Keratinocyte (primary cell): ENCODE data around the gene HNRNPAB. TPM values are rescaled to one million over a fixed set of nuclear protein-coding genes. Genes with fewer than 3 reads are reported as not detected.
"Not testable (repeated sequence)": the region's sequence is repeated elsewhere in the genome, so short reads cannot be mapped to it uniquely, and the experiment has no call there.

Experiments
- DNase-seq: peaks from one replicate; pipeline ENCODE4 v3.0.0-alpha.2; 2011; ENCODE audit warnings: low read depth, missing footprints, low spot score
- FAIRE-seq: peaks from 2 replicates; lab custom pipeline; 2011; peaks lifted over from hg19 to GRCh38; lab: Jason Lieb, UNC
- H2AFZ ChIP-seq: 2 replicates; pipeline ENCODE4 v1.6.0; 2012; ENCODE audit warnings: low read length, control low read depth, inconsistent platforms; ENCODE audit not compliant: control insufficient read depth
- H3K27ac ChIP-seq: 2 replicates; pipeline ENCODE4 v1.5.1; 2011; ENCODE audit warnings: low read length; ENCODE audit not compliant: control insufficient read depth, insufficient read depth
- H3K27me3 ChIP-seq: 3 replicates; pipeline ENCODE4 v1.6.0; 2011; ENCODE audit warnings: low read length; ENCODE audit not compliant: control insufficient read depth, insufficient read depth; ENCODE audit errors: extremely low read depth
- H3K36me3 ChIP-seq, 2 experiments: 2 replicates in 1 of 2; 3 replicates in 1 of 2; pipeline ENCODE4 v1.5.1; 2011; ENCODE audit warnings: low read length in 2 of 2, mild to moderate bottlenecking in 1 of 2; ENCODE audit not compliant: control insufficient read depth in 2 of 2, insufficient read depth in 2 of 2; ENCODE audit errors: extremely low read depth in 1 of 2
- H3K4me1 ChIP-seq: 3 replicates; pipeline ENCODE4 v1.5.1; 2011; ENCODE audit warnings: low read length; ENCODE audit not compliant: control insufficient read depth, insufficient read depth; ENCODE audit errors: extremely low read depth
- H3K4me2 ChIP-seq: 3 replicates; pipeline ENCODE4 v1.6.0; 2011; ENCODE audit warnings: low read depth, low read length; ENCODE audit not compliant: control insufficient read depth, insufficient read depth; ENCODE audit errors: extremely low read depth
- H3K4me3 ChIP-seq, 3 experiments: fragments of 200-600 bp in 1 of 3; sonication (generic) in 1 of 3; 2 replicates in 2 of 3; 3 replicates in 1 of 3; pipeline ENCODE4 v1.5.1; 2011 to 2016; ENCODE audit warnings: low read length in 3 of 3, mild to moderate bottlenecking in 3 of 3, control low read depth in 2 of 3, inconsistent platforms in 1 of 3, low read depth in 1 of 3, mixed read lengths in 1 of 3, mixed run types in 1 of 3, moderate library complexity in 1 of 3; ENCODE audit not compliant: control insufficient read depth in 2 of 3, insufficient read depth in 2 of 3; ENCODE audit errors: extremely low read depth in 1 of 3
- H3K79me2 ChIP-seq: 2 replicates; pipeline ENCODE4 v1.6.0; 2012; ENCODE audit warnings: low read length; ENCODE audit not compliant: control insufficient read depth, insufficient read depth
- H3K9ac ChIP-seq: 3 replicates; pipeline ENCODE4 v1.6.0; 2011; ENCODE audit warnings: low read length; ENCODE audit not compliant: control insufficient read depth, insufficient read depth; ENCODE audit errors: extremely low read depth
- H3K9me1 ChIP-seq: 3 replicates; pipeline ENCODE4 v1.6.0; 2011; ENCODE audit warnings: low read length; ENCODE audit not compliant: control insufficient read depth, insufficient read depth; ENCODE audit errors: extremely low read depth
- H3K9me3 ChIP-seq: 2 replicates; pipeline ENCODE4 v1.5.1; 2012; ENCODE audit warnings: low read depth, low read length; ENCODE audit not compliant: control insufficient read depth
- H4K20me1 ChIP-seq: 3 replicates; pipeline ENCODE4 v1.6.0; 2011; ENCODE audit warnings: low read length; ENCODE audit not compliant: control insufficient read depth, insufficient read depth; ENCODE audit errors: extremely low read depth
- EZH2 ChIP-seq: IDR thresholded peaks from one replicate; pipeline ENCODE4 v1.6.1; 2012; ENCODE audit warnings: inconsistent platforms, mild to moderate bottlenecking, low read length, moderate library complexity
- dilution Hi-C: fragments of 300-500 bp; cut with MboI; formaldehyde crosslinking; loops from one replicate; pipeline ENCODE4 v1.7.0; 2020; ENCODE audit warnings: low sequenced_read_pairs; ENCODE audit not compliant: extremely low pct_ligation_motif_present
- polyA plus RNA-seq, 5 experiments: library from polyadenylated mRNA; depleted of rRNA in 3 of 5; stranded (reverse) in 3 of 5; stranded (forward) in 1 of 5; unstranded in 1 of 5; fragments of >200 nt; gene quantifications; 1 replicate in 1 of 5; 2 replicates in 3 of 5; 3 replicates in 1 of 5; pipeline versions ENCODE4 v1.2.1 to v1.2.3, GENCODE V29; 2011 to 2012; ENCODE audit warnings: missing spikeins in 2 of 5, low read depth in 1 of 5, low replicate concordance in 1 of 5
- TF ChIP-seq, protein P1 (sequence below), 3 experiments: IDR thresholded peaks in 1 of 3; conservative IDR thresholded peaks in 1 of 3; optimal IDR thresholded peaks in 1 of 3; 2 replicates in 2 of 3; 3 replicates in 1 of 3; pipeline versions ENCODE3 to v1.5.1; 2011; ENCODE audit warnings: low read length in 3 of 3, mild to moderate bottlenecking in 3 of 3, moderate library complexity in 2 of 3, control low read depth in 1 of 3, inconsistent platforms in 1 of 3; ENCODE audit not compliant: insufficient read depth in 2 of 3; ENCODE audit errors: extremely low read depth in 1 of 3

HNRNPAB gene
- polyA plus RNA-seq, 1 donor (not counting 4 experiments of a cell fraction or from before 2014, with no cell fraction given) = 161 TPM

- H2AFZ ChIP-seq = no peak overlapping the region
- H3K4me2 ChIP-seq = no peak overlapping the region
- H4K20me1 ChIP-seq = no peaks in the 10 kb centered on the region
- no peak for DNase-seq
- TF ChIP-seq, protein P1, sequence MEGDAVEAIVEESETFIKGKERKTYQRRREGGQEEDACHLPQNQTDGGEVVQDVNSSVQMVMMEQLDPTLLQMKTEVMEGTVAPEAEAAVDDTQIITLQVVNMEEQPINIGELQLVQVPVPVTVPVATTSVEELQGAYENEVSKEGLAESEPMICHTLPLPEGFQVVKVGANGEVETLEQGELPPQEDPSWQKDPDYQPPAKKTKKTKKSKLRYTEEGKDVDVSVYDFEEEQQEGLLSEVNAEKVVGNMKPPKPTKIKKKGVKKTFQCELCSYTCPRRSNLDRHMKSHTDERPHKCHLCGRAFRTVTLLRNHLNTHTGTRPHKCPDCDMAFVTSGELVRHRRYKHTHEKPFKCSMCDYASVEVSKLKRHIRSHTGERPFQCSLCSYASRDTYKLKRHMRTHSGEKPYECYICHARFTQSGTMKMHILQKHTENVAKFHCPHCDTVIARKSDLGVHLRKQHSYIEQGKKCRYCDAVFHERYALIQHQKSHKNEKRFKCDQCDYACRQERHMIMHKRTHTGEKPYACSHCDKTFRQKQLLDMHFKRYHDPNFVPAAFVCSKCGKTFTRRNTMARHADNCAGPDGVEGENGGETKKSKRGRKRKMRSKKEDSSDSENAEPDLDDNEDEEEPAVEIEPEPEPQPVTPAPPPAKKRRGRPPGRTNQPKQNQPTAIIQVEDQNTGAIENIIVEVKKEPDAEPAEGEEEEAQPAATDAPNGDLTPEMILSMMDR (optimal IDR thresholded peaks at IDR 0.05 in 1 of 3, IDR thresholded peaks at IDR 0.05 in 1 of 3, conservative IDR thresholded peaks at IDR 0.05 in 1 of 3; ENCODE audit: extremely low read depth in 1 of 3, insufficient read depth in 2 of 3, low read length in 3 of 3) = peak in 1 of 3 experiments; percentile 50
- TF ChIP-seq EZH2 = no peak
- H3K27ac ChIP-seq = no peak overlapping the region
- H3K4me3 ChIP-seq = no peak overlapping the region
- no peaks in the 10 kb centered on the region for H3K79me2 ChIP-seq
- no peaks in the 10 kb centered on the region for H3K9me1 ChIP-seq
- H3K36me3 ChIP-seq = no peaks in the 10 kb centered on the region
- H3K9me3 ChIP-seq = no peaks in the 10 kb centered on the region
- H3K4me1 ChIP-seq = peaks cover 14% of the 10 kb centered on the region
- peaks cover 8% of the 10 kb centered on the region for H3K27me3 ChIP-seq
- dilution Hi-C loops = no loop called here
- no peak for FAIRE-seq
- no peak overlapping the region for H3K9ac ChIP-seq
Observed at GRCh38 chr5:178196986-178197385, 7.3 kb upstream of the HNRNPAB start.

DNA sequence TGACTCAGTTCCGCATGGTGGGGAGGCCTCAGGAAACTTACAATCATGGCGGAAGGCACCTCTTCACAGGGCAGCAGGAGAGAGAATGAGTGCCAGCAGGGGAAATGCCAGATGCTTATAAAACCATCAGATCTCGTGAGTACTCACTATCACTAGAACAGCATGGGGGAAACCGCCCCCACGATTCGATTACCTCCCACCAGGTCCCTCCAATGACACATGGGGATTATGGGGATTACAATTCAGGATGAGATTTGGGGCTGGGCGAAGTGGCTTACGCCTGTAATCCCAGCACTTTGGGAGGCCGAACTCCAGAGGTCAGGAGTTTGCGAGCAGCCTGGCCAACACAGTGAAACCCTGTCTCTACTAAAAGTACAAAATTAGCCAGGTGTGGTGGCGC, 6.2 kb upstream of the HNRNPAB start:
- H3K4me1 ChIP-seq = peaks cover 15% of the 10 kb centered on the region
- H3K4me3 ChIP-seq, H3K4me2 ChIP-seq, H3K9ac ChIP-seq, DNase-seq, H4K20me1 ChIP-seq, H3K79me2 ChIP-seq, H3K27me3 ChIP-seq, FAIRE-seq, H3K9me3 ChIP-seq, H3K9me1 ChIP-seq, dilution Hi-C loops, H3K27ac ChIP-seq, H2AFZ ChIP-seq, H3K36me3 ChIP-seq: not testable (repeated sequence)

DNA sequence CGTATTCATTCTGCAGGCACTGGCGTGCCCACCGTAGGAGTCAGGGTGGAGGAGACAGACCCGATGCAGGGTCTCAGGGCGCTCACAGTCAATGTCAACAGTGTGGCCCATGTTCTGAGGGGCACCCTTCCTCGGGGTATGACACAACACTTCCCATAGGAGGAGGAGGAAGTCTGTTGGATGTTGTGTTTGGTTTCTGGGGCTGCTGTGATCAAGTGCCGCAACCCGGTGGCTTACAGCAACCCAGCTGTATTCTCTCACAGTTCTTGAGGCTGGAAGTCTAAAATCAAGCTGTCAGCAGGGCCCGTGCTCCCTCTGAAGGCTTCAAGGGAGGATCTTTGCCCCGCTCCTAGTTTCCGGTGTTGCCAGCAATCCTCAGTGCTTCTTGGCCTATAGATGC, 5.6 kb upstream of the HNRNPAB start:
- Histone ChIP-seq H3K36me3 (no peaks in the 10 kb centered on the region), H3K9ac (no peak overlapping the region), H3K27me3 (peaks cover 6% of the 10 kb centered on the region), H3K4me2 (no peak overlapping the region), H3K79me2 (no peaks in the 10 kb centered on the region), H3K4me1 (peaks cover 15% of the 10 kb centered on the region), H3K9me1 (no peaks in the 10 kb centered on the region), H3K27ac (no peak overlapping the region), H2AFZ (no peak overlapping the region), H4K20me1 (no peaks in the 10 kb centered on the region), H3K4me3 (no peak overlapping the region), H3K9me3 (no peaks in the 10 kb centered on the region)
- no peak for FAIRE-seq
- DNase-seq = no peak
- TF ChIP-seq, protein P1 (optimal IDR thresholded peaks at IDR 0.05 in 1 of 3, IDR thresholded peaks at IDR 0.05 in 1 of 3, conservative IDR thresholded peaks at IDR 0.05 in 1 of 3; ENCODE audit: extremely low read depth in 1 of 3, insufficient read depth in 2 of 3, low read length in 3 of 3) = no peak
- no peak for TF ChIP-seq EZH2
- dilution Hi-C loops = no loop called here
